HG02571 (cell line): ENCODE data around the gene ITPR1.
A peak's percentile ranks its signal among the peaks of the same experiment; 100 is the strongest.
"Not testable (repeated sequence)": the region's sequence is repeated elsewhere in the genome, so short reads cannot be mapped to it uniquely, and the experiment has no call there.

Experiments used
- ATAC-seq: cut with Tn5 transposase; IDR thresholded peaks from one replicate; pipeline ENCODE4 v1.9.1; 2021; ENCODE audit warnings: mild to moderate bottlenecking, moderate library complexity; ENCODE audit not compliant: unreplicated experiment

ITPR1 gene

GRCh38 chr3:4493014-4493940 lies at the start of gene ITPR1:
ITPR1 (plus strand) TSS chr3:4493348; CDS start chr3:4516492, 23,144 bp downstream.
- peak; percentile 89 for ATAC-seq

DNA sequence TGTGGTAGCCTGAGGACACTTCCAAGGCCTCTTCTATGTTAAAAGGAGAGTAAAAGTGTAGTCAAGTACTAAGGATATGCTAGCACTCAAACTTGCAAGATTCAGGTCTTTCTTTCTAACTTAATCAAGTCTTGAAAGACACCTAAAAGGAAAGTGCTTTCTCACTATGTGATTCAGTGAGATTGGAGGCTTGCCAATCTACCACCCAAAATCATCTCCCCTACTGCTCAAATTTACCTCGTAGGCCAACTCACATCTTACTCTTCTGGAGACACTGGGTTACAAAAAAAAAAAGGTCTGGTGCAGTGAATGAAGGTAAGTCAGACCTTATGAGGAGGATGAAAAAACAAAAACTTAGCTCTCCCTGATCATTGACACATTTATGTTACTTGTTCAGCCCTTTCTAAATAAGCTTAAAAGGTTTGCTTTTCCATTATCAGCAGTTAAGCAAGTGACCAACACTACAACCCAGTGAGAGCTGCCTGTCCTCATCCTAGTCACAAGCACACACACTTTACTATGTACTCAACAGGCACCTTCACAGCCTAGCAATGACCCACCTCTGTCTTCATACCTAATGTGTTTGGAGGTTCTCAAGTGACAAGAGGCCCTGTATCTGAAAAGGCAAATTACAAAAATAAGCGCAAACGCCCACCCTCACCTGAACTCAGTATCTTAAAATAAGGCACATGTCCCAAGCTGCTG lies 45.7 kb upstream of the ITPR1 start:
- ATAC-seq, result no peak

GRCh38 chr3:4448187-4448586 lies 45.0 kb upstream of the ITPR1 start:
- ATAC-seq, result no peak

DNA sequence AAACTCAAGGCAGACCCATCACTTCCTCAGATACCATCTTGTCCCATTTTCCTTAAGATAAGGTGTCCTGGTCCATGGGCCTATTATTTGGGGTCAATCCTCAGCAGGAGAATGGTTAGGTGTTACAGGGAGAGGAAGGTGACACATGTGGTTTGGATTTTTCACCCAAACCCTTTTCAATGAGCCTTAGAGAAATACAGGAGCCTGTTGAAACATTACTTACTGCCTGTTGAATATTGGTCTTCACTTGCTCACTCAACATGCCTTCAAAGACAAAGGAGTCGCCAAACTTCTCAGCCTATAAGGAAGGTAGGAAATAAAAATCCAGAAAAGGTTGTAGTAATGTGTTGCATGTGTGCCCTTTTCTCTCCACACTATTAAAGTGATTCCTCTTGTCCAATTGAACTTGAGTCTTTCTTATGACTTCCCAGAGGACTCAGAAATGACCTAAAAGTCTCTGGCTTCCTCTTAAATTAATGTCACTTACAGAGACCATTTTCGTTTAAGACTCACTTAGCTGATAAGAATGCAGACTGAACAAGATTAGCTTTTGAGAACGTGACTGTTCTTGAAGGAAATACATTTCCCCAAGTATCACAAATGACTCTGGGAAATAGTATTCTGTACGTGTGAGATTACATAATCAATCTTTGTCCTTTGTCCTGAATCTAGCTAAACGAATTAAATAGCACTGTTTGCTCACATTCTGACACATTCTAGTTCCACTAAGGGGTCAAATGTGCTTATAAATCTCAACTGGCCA lies 43.9 kb upstream of the ITPR1 start:
- no peak for ATAC-seq

DNA sequence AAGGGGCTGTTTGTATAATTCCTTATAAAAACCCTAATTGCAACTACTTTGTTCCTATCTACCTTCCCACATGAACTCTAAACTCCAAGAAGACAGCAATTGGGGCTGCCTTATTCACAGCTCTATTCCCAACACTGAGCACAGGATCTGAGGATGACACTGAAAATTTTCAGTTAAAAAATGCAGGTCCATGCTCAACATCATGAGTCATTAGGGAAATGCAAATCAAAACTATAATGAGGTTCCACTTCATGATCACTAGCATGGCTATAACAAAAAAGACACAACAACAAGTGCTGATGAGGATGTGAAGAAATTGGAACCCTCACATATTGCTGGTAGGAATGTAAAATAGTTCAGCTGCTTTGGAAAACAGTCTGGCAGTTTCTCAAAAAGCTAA lies 39.0 kb upstream of the ITPR1 start:
- no peak for ATAC-seq

GRCh38 chr3:4456780-4457179 lies 36.4 kb upstream of the ITPR1 start:
- not testable (repeated sequence) for ATAC-seq

DNA sequence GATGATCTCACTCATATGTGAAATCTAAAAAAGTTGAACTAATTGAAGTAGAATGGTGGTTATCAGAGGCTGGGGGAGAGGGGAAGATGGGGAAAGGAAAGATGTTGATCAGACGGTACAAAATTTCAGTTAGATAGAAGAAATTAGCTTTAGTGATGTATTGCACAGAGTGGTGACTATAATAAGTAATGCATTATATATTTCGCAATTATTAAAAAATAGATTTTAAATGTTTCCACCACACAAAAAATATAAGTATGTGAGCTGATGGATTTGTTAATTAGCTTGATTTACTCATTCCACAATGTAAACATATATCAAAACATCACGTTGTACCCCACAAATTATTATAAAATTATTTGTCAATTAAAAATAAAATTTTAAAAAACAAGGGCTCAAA lies 34.2 kb upstream of the ITPR1 start:
- no peak for ATAC-seq

DNA sequence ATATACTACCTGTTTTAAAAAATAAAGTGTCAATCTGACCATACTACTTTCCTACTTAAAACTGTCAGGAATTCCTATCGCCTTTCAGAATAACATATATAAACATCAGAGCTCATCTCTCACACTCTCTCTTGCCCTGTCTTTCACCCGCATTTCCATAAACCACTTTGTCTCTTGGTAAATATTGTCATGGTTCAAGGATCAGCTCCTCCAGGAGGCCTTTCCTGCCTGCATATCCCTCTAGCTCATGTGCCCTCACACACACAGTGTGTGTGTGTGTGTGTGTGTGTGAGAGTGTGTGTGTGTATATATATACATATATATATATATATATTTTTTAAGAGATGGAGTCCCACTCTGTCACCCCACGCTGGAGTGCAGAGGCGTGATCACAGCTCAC lies 32.8 kb upstream of the ITPR1 start:
- no peak for ATAC-seq

DNA sequence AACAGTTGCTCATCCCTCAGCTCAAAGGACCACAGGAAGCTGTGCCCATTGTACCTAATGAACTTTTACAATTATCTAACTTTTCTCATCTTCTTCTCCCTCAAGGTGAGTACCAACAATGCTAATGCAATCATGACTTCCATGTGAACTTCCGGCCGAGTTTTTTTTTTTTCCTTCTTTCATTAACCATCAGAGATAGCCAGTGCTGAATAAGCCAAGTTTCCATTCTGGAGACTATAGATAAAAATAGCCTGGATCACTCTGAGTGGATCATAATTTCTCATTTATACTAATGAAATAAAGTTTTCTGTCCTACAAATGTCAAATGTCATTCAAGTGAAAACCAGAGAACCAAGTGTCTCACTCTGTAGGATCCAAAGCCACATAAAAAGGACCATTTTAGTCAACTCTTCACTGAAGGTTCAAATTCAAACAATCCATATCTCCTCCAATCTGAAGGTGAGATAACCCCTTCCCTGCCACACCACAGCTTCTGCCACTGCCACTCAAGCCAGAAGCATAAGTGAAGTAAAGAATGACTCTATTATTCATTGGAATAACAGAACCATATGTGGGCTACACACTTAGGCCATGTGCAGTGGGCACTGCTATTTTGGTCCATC lies 31.6 kb upstream of the ITPR1 start:
- ATAC-seq, result no peak

GRCh38 chr3:4462369-4463040 lies 30.6 kb upstream of the ITPR1 start:
- ATAC-seq, result no peak

DNA sequence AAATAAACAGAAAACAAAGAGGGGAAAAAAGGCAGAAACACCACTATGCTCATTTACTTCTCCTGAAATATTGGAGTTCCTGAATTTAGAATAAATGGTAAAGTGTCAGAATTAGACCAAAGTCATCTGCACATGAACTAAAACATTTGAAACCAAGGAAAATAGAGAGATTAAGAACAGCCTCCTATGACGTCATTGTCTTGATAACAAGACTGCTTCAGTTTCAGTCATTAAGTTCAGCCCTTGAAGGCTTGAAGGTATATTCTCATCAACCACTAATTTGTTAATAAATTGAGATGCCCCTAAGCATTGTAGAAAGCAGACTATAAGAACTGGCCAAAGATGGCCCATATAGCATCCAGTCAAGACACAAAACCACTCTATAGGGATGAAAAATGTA lies 28.6 kb upstream of the ITPR1 start:
- no peak for ATAC-seq

DNA sequence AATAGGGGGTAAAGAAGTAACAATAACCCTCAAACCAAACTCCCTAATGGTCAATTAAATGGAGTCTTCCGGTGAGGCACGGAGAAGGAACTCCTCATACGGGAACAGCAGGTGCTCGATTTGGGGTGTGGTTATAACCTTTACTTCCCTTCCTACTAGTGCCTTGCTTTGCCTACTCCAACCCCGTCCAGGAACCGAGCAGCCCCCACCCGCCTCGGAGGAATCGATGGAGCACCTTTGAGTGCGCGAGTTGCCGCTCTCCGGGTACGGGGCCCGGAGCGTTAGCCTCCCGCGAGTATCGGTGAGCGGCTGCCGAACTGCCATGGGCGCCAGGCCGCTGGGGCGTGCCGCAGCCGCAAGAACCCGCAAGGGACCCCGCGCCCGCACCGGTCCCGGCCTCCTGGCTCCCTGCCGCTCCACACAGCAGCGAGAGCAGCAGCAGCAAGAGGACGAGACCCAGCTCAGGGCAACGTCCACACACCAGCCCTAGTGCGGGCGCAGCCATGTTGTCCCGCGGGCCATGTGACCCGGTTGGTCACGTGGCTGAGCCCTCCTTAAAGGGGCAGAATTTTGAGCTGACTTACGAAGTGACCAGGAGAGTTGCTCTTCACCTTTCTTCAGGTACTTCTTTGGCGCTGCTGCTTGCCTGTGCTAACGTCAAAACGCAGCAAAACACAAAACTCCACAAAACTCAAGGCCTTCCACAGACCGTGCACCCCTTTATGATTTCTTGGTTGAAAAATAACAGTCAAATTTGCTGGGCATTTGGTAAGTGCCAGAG lies 26.2 kb upstream of the ITPR1 start, which contains the start of gene SUMF1:
SUMF1 (minus strand) TSS at position 529 of the 781 bp plus-strand sequence; CDS start at position 505, 24 bp downstream.
- ATAC-seq, result peak; percentile 100

DNA sequence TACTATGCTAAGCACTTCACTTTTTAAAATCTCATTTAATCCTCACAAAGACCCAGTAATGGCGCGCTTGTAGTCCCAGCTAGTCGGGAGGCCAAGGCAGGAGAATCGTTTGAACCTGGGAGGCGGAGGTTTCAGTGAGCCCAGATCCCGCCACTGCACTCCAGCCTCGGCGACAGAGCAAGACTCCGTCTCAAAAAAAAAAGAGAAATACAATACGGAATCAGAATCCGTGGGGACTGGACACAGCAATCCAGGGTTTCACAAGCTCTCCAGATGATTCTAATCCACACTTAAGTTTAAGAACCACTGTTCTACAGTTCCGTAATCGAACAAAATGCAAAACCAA lies 25.7 kb upstream of the ITPR1 start:
- no peak for ATAC-seq

DNA sequence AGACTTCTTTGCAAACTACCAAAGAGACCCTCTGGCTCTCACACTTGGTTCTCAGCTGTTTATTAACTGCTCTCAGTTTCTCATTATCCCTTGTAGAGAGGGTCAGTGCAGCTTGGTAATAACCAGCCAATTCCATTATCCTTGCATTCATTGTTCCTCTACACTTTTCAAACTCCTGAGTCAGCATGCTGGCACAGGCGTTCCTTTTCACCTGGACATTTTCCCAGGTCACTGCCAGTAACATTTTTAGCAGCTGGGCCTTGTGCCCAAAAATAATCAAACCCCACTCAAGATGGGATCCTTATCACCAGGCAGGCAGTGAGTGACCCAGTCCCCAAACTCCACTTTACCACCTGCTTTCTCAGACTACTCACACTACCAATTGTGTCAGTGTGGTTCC lies 21.2 kb upstream of the ITPR1 start:
- no peak for ATAC-seq

GRCh38 chr3:4472312-4472711 lies 20.8 kb upstream of the ITPR1 start:
- ATAC-seq, result no peak

GRCh38 chr3:4472766-4473165 lies 20.4 kb upstream of the ITPR1 start:
- ATAC-seq, result no peak

- peak; percentile 48 for ATAC-seq
Measured at GRCh38 chr3:4474683-4475490, 18.3 kb upstream of the ITPR1 start.

DNA sequence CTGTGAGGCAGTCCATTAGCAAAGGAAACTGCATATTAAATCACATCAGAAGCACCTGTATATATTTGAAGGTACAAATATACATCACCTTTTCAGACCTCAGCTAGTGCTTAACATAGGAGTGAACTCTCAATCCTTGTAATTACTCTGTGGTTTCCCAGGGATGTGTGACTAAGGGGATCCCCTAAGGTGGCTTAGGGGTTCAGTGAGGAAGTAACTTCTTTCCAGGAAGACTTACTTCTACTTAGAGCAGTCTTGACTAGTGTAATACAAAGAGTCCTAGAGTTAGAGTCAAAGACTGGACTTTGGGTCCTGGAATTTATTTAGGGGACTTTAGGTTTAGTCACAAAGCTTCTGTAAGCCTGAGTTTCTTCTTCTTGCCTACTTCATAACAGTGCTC lies 17.3 kb upstream of the ITPR1 start:
- no peak for ATAC-seq

- ATAC-seq, result no peak
Measured at GRCh38 chr3:4476496-4476895, 16.7 kb upstream of the ITPR1 start.
